ENCODE data around the gene C21orf91.

DNA sequence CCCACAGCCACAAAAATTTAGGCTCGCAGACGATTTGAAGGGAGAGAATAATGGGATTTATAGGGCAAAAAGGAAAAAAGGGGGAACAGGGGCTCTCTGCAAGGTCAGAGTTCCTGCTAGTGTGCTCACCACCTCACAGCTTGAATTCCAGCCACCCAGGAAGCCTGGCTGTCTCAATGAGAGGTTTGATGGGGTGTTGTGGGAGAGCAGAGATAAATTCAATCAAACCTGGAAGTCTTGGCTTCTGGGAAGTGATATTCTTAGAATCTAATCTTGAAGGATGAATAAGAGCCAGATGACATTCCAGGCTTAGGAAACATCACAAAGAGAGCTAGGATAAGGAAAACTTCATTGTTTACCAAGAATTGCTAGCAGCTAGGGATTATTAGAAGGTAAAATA lies 47.4 kb upstream of the C21orf91 start:
- no peak for TF ChIP-seq POLR2A (IDR thresholded peaks at IDR 0.05; ENCODE audit: extremely low read depth, insufficient read length)
- TF ChIP-seq, protein P1, sequence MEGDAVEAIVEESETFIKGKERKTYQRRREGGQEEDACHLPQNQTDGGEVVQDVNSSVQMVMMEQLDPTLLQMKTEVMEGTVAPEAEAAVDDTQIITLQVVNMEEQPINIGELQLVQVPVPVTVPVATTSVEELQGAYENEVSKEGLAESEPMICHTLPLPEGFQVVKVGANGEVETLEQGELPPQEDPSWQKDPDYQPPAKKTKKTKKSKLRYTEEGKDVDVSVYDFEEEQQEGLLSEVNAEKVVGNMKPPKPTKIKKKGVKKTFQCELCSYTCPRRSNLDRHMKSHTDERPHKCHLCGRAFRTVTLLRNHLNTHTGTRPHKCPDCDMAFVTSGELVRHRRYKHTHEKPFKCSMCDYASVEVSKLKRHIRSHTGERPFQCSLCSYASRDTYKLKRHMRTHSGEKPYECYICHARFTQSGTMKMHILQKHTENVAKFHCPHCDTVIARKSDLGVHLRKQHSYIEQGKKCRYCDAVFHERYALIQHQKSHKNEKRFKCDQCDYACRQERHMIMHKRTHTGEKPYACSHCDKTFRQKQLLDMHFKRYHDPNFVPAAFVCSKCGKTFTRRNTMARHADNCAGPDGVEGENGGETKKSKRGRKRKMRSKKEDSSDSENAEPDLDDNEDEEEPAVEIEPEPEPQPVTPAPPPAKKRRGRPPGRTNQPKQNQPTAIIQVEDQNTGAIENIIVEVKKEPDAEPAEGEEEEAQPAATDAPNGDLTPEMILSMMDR (IDR thresholded peaks at IDR 0.05; ENCODE audit: low read depth, low read length), result no peak
